Uterus (tissue), 2 donors: Measurements from ENCODE around the gene TSPAN32.

Experiments
- CTCF ChIP-seq, 4 experiments: fragments of 200-600 bp in 2 of 4; fragments of 450-650 bp in 2 of 4; sonication (generic) in 2 of 4; IDR thresholded peaks; one replicate each; pipeline ENCODE4 v1.5.1; 2016 to 2019; ENCODE audit warnings: antibody characterized with exemption in 4 of 4, mild to moderate bottlenecking in 2 of 4, moderate library complexity in 1 of 4
- POLR2A ChIP-seq, 2 donors: fragments of 450-650 bp; IDR thresholded peaks; one replicate each; pipeline ENCODE4 v1.6.1; 2016; ENCODE audit warnings: antibody characterized with exemption in 2 of 2, mild to moderate bottlenecking in 1 of 2, moderate library complexity in 1 of 2

GRCh38 chr11:2289350-2289749 is 12.5 kb upstream of the TSPAN32 start:
- TF ChIP-seq CTCF (IDR thresholded peaks at IDR 0.05) (no peak), POLR2A (IDR thresholded peaks at IDR 0.05) (no peak)
